Stimulated activated CD4-positive, alpha-beta T cell treated with anti-CD3 and anti-CD28 coated beads, Interleukin-1b, Interleukin-23, amount 100 ng/mL, for 24 hours (primary cell): ENCODE measurements around the gene ING2.
"Not testable (repeated sequence)": the region's sequence is repeated elsewhere in the genome, so short reads cannot be mapped to it uniquely, and the experiment has no call there.

Experiments
- DNase-seq, 4 experiments: peaks; one replicate each; pipeline ENCODE4 v3.0.0-alpha.2; 2020; ENCODE audit warnings: low read depth in 4 of 4, low spot score in 1 of 4

Gene ING2

GRCh38 chr4:183546376-183546775 is 41.5 kb downstream of the ING2 start:
- no peak for DNase-seq

- DNase-seq: no peak
These were observed 43.4 kb downstream of the ING2 start for GRCh38 chr4:183548306-183548705.

- no peak for DNase-seq
These were observed 45.7 kb downstream of the ING2 start for GRCh38 chr4:183550345-183551093.

- DNase-seq: no peak
These were observed 47.7 kb downstream of the ING2 start for GRCh38 chr4:183552274-183553146.

GRCh38 chr4:183553147-183553478 is 48.3 kb downstream of the ING2 start:
- not testable (repeated sequence) for DNase-seq

- no peak for DNase-seq
These were observed 48.9 kb downstream of the ING2 start for GRCh38 chr4:183553601-183554345.

- no peak for DNase-seq
These were observed 49.5 kb downstream of the ING2 start for GRCh38 chr4:183554346-183554686.

- DNase-seq: no peak
These were observed 50.2 kb downstream of the ING2 start for GRCh38 chr4:183554878-183555585.

- no peak for DNase-seq
These were observed 52.1 kb downstream of the ING2 start for GRCh38 chr4:183556947-183557346.

- DNase-seq: no peak
These were observed 52.8 kb downstream of the ING2 start for GRCh38 chr4:183557611-183558010.

GRCh38 chr4:183558873-183559272 is 54.0 kb downstream of the ING2 start:
- DNase-seq: no peak

GRCh38 chr4:183561905-183562304 is 57.0 kb downstream of the ING2 start:
- DNase-seq: no peak
